ENCODE results near the gene EVA1C. TPM values are rescaled to one million over a fixed set of nuclear protein-coding genes. Genes with fewer than 3 reads are reported as not detected.

Gene EVA1C
- total and polyA plus RNA-seq, 3 experiments from 2014 or later = 13.4 to 25.8 (median 16.2) TPM

DNA sequence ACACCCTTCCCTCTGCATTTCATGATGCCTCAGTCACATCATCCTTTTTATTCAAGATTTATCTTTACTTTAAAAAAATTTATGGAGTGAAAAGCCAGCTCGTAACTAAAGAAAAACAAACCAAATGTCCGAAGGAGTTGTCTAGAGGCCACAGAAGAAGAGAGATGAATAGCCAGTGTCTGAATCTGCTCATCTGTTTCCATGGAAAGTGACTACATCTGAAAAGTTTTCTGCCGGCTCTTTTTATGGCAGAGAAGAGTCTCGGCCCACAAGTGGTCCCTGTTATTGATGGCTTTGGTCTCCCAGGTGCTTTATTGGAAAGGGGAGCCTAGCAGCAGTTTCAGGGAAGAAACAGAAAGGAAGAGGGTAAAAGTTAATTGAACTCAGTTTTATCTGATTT, 5.6 kb downstream of the EVA1C start:
- Histone ChIP-seq H3K4me1 (ENCODE audit: insufficient read depth, low read length) (peaks cover 9% of the 10 kb centered on the region), H3K36me3 (ENCODE audit: insufficient read depth, low read length) (no peaks in the 10 kb centered on the region), H3K4me3 (ENCODE audit: low read length) (no peak overlapping the region), H3K9me3 (ENCODE audit: low read length) (no peaks in the 10 kb centered on the region), H3K27ac (ENCODE audit: low read depth, low read length) (no peak overlapping the region), H3K27me3 (ENCODE audit: insufficient read depth, low read length, poor library complexity, severe bottlenecking) (no peaks in the 10 kb centered on the region)
- H3K27me3 Mint-ChIP-seq = no peaks in the 10 kb centered on the region
- H3K9me3 Mint-ChIP-seq = peaks cover 0 to 2% (median 0%) of the 10 kb centered on the region in 5 donors
- H3K36me3 Mint-ChIP-seq = peaks cover 3 to 27% (median 7%) of the 10 kb centered on the region in 3 donors
- H3K4me3 Mint-ChIP-seq = no peak overlapping the region
- H3K27ac Mint-ChIP-seq = peak overlapping the region in 1 of 8 donors; percentile 73
- DNase-seq = no peak
- ChIA-PET CTCF (interaction anchor here (1.0 kb wide), 1 partner anchor 183 kb away, joined by 3 read pairs; no protein-coding TSS in a partner anchor), POLR2A (no interaction called here)
- peaks cover 29 to 50% (median 36%) of the 10 kb centered on the region in 3 donors for H3K4me1 Mint-ChIP-seq

DNA sequence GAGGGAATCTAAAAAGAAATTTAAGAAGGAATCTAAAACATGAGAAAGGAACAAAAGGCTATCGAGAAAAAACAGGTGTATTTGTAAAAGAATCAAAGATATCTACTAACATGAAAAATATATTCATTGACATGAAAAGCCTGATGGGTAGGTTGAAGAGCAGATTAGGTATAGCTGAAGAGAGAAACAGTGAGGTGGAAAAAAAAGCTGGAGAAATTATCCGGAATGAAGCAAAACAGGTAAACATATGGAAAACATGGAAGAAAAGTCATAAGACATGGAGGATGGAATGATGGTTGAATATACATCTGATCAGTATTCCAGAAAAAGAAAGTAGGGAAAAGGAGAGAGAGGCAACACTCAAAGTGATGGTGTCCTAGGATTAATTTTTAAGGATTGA, 9.6 kb downstream of the EVA1C start:
- Histone ChIP-seq H3K27ac (ENCODE audit: low read depth, low read length) (no peak overlapping the region), H3K4me3 (ENCODE audit: low read length) (no peak overlapping the region), H3K9me3 (ENCODE audit: low read length) (no peaks in the 10 kb centered on the region), H3K36me3 (ENCODE audit: insufficient read depth, low read length) (no peaks in the 10 kb centered on the region), H3K27me3 (ENCODE audit: insufficient read depth, low read length, poor library complexity, severe bottlenecking) (no peaks in the 10 kb centered on the region), H3K4me1 (ENCODE audit: insufficient read depth, low read length) (no peaks in the 10 kb centered on the region)
- Mint-ChIP-seq H3K4me1 (peaks cover 17 to 41% (median 19%) of the 10 kb centered on the region in 3 donors), H3K27ac (peak overlapping the region in 2 of 8 donors; percentile 1 to 32), H3K27me3 (no peaks in the 10 kb centered on the region), H3K9me3 (peaks cover 0 to 2% (median 0%) of the 10 kb centered on the region in 5 donors), H3K4me3 (peak overlapping the region in 1 of 7 donors; percentile 40), H3K36me3 (peaks cover 3 to 24% (median 8%) of the 10 kb centered on the region in 3 donors)
- ChIA-PET POLR2A (no interaction called here), CTCF (no interaction called here)
- no peak for DNase-seq

DNA sequence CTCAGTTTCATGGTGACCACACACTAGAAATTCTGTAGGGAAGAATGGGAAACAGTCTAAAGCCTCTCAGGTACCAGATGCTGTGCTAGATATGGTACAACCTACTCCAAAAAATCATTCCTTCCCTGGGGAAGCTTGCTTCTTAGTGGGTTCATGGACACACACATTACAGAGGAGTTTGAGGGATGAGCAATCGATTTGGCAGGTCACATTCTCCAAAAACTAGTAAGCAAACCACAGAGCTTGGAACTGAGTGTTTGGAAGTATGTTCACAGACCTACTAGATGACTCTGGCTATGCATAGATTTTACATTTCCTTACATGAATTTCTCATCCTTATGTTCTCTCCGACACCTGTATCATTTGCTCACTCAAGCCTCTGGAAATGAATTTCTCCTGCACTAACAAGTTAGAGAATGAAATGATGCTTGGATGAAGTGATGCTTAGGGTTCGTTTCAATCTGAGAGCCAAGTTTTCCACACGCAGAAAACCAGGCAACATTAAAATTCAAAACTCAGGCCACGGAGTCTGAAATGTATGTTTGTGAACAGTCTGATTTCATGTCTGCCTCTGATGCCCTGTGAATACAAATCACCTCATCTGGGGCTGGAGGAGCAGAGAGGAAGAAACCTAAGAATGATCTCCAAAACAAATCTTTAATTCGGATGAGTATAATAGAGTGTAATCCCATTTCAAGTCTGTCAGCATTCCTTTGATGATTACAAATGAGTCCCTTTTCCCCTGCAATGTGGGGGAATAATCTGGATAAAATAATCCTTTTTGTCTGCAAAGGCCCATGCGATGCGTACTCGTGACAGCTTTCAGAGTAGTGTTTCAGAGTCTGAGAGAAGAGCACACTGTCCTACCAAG, 11.0 kb downstream of the EVA1C start:
- Histone ChIP-seq H3K27ac (ENCODE audit: low read depth, low read length) (no peak overlapping the region), H3K4me1 (ENCODE audit: insufficient read depth, low read length) (no peaks in the 10 kb centered on the region), H3K4me3 (ENCODE audit: low read length) (no peak overlapping the region), H3K27me3 (ENCODE audit: insufficient read depth, low read length, poor library complexity, severe bottlenecking) (no peaks in the 10 kb centered on the region), H3K9me3 (ENCODE audit: low read length) (no peaks in the 10 kb centered on the region), H3K36me3 (ENCODE audit: insufficient read depth, low read length) (no peaks in the 10 kb centered on the region)
- CTCF ChIA-PET = interaction anchor here (1.4 kb wide), 1 partner anchor 10 kb away, joined by 3 read pairs; no protein-coding TSS in a partner anchor
- Mint-ChIP-seq H3K36me3 (peaks cover 3 to 20% (median 6%) of the 10 kb centered on the region in 3 donors), H3K9me3 (peaks cover 0 to 2% (median 0%) of the 10 kb centered on the region in 5 donors), H3K27me3 (no peaks in the 10 kb centered on the region), H3K4me3 (no peak overlapping the region), H3K4me1 (peaks cover 16 to 28% (median 17%) of the 10 kb centered on the region in 3 donors), H3K27ac (peak overlapping the region in 3 of 8 donors; percentile 5 to 73 (median 61))
- POLR2A ChIA-PET = no interaction called here
- DNase-seq = no peak

DNA sequence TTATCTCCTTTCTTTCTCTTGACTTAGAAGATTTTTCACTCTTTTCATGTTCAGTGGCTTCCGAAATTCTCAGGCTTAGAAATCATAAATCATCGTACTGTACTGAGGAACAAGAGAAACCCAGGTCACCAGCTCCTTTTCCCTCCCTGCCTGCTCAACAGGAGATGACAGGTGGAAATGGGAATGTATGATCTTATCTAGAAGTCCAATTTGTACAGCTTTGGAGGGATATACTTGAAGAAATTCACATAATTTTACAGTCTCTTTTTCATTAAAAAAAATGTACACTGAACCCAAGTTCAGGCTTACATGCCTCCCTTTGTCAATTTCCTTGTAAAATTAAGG, 11.7 kb downstream of the EVA1C start:
- POLR2A ChIA-PET = no interaction called here

DNA sequence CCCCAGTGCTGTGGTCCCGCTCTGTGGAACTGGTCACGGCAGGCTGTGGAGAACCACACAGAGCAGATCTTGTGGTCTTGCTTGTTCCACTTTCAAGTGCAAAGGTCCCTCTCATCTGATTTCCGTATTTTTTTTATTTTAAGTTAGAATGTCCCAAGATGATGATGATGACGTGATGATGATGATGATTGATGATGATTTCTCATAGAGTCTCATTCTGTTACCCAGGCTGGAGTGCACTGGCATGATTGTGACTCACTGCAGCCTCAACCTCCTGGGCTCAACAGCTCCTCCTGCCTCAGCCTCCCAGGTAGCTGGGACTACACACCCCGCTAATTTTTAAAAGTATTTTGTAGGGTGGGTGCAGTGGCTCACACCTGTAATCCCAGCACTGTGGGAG, 12.2 kb downstream of the EVA1C start:
- no peak overlapping the region for H3K4me3 Mint-ChIP-seq
- no peaks in the 10 kb centered on the region for H3K27me3 Mint-ChIP-seq
- Histone ChIP-seq H3K36me3 (ENCODE audit: insufficient read depth, low read length) (no peaks in the 10 kb centered on the region), H3K9me3 (ENCODE audit: low read length) (no peaks in the 10 kb centered on the region), H3K4me3 (ENCODE audit: low read length) (no peak overlapping the region), H3K4me1 (ENCODE audit: insufficient read depth, low read length) (no peaks in the 10 kb centered on the region), H3K27me3 (ENCODE audit: insufficient read depth, low read length, poor library complexity, severe bottlenecking) (no peaks in the 10 kb centered on the region), H3K27ac (ENCODE audit: low read depth, low read length) (no peak overlapping the region)
- ChIA-PET POLR2A (no interaction called here), CTCF (interaction anchor here (1.4 kb wide), 1 partner anchor 11 kb away, joined by 3 read pairs; no protein-coding TSS in a partner anchor)
- H3K27ac Mint-ChIP-seq = peak overlapping the region in 2 of 8 donors; percentile 48 to 69
- H3K4me1 Mint-ChIP-seq = peaks cover 16 to 28% (median 17%) of the 10 kb centered on the region in 3 donors
- H3K9me3 Mint-ChIP-seq = peaks cover 0 to 2% (median 0%) of the 10 kb centered on the region in 5 donors
- peaks cover 4 to 22% (median 6%) of the 10 kb centered on the region in 3 donors for H3K36me3 Mint-ChIP-seq
- no peak for DNase-seq

More for the DNA sequence above, 11.7 kb downstream of the EVA1C start:
- Histone ChIP-seq H3K4me1 (ENCODE audit: insufficient read depth, low read length) (no peaks in the 10 kb centered on the region), H3K36me3 (ENCODE audit: insufficient read depth, low read length) (no peaks in the 10 kb centered on the region), H3K9me3 (ENCODE audit: low read length) (no peaks in the 10 kb centered on the region), H3K4me3 (ENCODE audit: low read length) (no peak overlapping the region), H3K27ac (ENCODE audit: low read depth, low read length) (no peak overlapping the region), H3K27me3 (ENCODE audit: insufficient read depth, low read length, poor library complexity, severe bottlenecking) (no peaks in the 10 kb centered on the region)
- Mint-ChIP-seq H3K36me3 (peaks cover 3 to 22% (median 6%) of the 10 kb centered on the region in 3 donors), H3K9me3 (peaks cover 0 to 2% (median 0%) of the 10 kb centered on the region in 5 donors), H3K4me3 (no peak overlapping the region), H3K4me1 (peaks cover 16 to 28% (median 17%) of the 10 kb centered on the region in 3 donors), H3K27ac (peak overlapping the region in 1 of 8 donors; percentile 5), H3K27me3 (no peaks in the 10 kb centered on the region)
- CTCF ChIA-PET = interaction anchor here (1.4 kb wide), 1 partner anchor 10 kb away, joined by 3 read pairs; no protein-coding TSS in a partner anchor
- DNase-seq = no peak

DNA sequence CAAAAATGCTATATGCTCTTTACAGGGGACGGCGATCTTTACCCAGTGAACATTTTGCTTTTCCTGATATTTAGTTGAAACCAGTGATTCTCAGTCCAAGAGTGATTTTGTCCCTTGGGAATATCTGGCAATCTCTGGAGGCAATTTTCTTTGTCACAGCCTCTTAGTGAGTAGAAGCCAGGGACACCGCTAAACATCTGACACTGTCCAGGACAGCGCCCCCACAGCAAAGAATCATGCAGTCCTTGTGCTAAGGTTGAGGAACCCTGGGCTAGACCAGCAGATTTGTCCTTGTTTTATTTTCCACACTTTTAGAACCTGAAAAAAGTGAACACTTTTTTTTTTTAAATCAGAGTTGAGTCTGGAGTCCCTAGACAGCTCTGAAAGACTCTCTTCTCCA, 13.1 kb downstream of the EVA1C start:
- H3K4me1 ChIP-seq (ENCODE audit: insufficient read depth, low read length) = no peaks in the 10 kb centered on the region
- peaks cover 8 to 23% (median 10%) of the 10 kb centered on the region in 3 donors for H3K36me3 Mint-ChIP-seq
- H3K36me3 ChIP-seq (ENCODE audit: insufficient read depth, low read length) = no peaks in the 10 kb centered on the region
- H3K27me3 ChIP-seq (ENCODE audit: insufficient read depth, low read length, poor library complexity, severe bottlenecking) = no peaks in the 10 kb centered on the region
- H3K4me1 Mint-ChIP-seq = peaks cover 16 to 28% (median 19%) of the 10 kb centered on the region in 3 donors
- H3K4me3 Mint-ChIP-seq = no peak overlapping the region
- no peak for DNase-seq
- no peak overlapping the region for H3K27ac ChIP-seq (ENCODE audit: low read depth, low read length)
- H3K9me3 ChIP-seq (ENCODE audit: low read length) = no peaks in the 10 kb centered on the region
- H3K27ac Mint-ChIP-seq = peak overlapping the region in 1 of 8 donors; percentile 50
- H3K27me3 Mint-ChIP-seq = no peaks in the 10 kb centered on the region
- ChIA-PET POLR2A (no interaction called here), CTCF (interaction anchor here (0.5 kb wide), 1 partner anchor 175 kb away, joined by 4 read pairs; no protein-coding TSS in a partner anchor)
- H3K9me3 Mint-ChIP-seq = peaks cover 0 to 2% (median 0%) of the 10 kb centered on the region in 5 donors
- no peak overlapping the region for H3K4me3 ChIP-seq (ENCODE audit: low read length)

DNA sequence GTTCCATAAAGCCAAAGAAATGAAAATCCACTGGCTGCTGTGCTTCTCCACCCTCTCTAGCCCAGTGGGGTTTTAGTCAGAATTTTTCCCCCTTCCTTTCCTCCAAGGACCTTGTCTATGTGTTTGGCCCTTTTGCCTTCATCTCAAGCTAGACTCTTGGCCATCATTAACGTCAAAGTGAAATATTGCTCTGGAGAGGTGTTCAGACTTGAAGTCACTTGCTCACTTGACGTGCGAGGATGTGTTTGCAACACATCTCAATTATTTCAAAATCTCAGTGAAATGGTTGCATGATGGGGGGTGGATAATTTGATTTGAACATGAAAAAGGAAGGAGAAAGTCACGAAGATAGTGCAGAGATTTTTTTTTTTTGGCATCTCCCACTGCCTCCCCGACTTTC, 13.6 kb downstream of the EVA1C start:
- Mint-ChIP-seq H3K4me1 (peaks cover 16 to 28% (median 19%) of the 10 kb centered on the region in 3 donors), H3K27me3 (no peaks in the 10 kb centered on the region), H3K36me3 (peaks cover 8 to 26% (median 10%) of the 10 kb centered on the region in 3 donors), H3K9me3 (peaks cover 0 to 2% (median 0%) of the 10 kb centered on the region in 5 donors), H3K4me3 (no peak overlapping the region), H3K27ac (peak overlapping the region in 2 of 8 donors; percentile 41 to 61)
- no peak overlapping the region for H3K27ac ChIP-seq (ENCODE audit: low read depth, low read length)
- no peak for DNase-seq
- H3K4me3 ChIP-seq (ENCODE audit: low read length) = no peak overlapping the region
- H3K9me3 ChIP-seq (ENCODE audit: low read length) = no peaks in the 10 kb centered on the region
- no peaks in the 10 kb centered on the region for H3K36me3 ChIP-seq (ENCODE audit: insufficient read depth, low read length)
- no peaks in the 10 kb centered on the region for H3K27me3 ChIP-seq (ENCODE audit: insufficient read depth, low read length, poor library complexity, severe bottlenecking)
- CTCF ChIA-PET = interaction anchor here (0.5 kb wide), 1 partner anchor 175 kb away, joined by 4 read pairs; no protein-coding TSS in a partner anchor
- H3K4me1 ChIP-seq (ENCODE audit: insufficient read depth, low read length) = no peaks in the 10 kb centered on the region
- POLR2A ChIA-PET = no interaction called here

DNA sequence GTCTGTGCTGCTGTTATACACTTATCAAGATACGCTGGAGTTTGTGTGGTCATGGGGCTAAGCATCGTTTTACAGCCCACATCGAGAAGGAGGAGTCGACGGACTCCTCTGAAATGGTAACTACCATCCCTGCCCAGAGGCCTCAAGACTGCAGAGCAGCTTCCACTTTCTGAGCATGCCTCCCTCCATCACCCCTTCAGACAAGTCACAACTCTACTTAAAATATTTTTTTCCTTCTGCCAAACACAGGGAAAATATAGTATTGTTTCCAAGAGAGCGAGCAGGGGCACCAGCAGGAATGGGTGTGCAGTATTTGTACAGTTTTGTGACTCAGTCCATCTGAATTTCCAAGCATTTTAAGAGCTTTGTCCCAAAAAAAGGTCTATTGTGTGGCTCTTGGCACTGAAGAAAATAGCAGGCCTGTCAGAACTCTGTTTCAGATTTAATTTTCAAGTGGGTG, 14.1 kb downstream of the EVA1C start:
- no peaks in the 10 kb centered on the region for H3K4me1 ChIP-seq (ENCODE audit: insufficient read depth, low read length)
- no peak overlapping the region for H3K27ac ChIP-seq (ENCODE audit: low read depth, low read length)
- no peaks in the 10 kb centered on the region for H3K27me3 Mint-ChIP-seq
- no peaks in the 10 kb centered on the region for H3K36me3 ChIP-seq (ENCODE audit: insufficient read depth, low read length)
- peak overlapping the region in 3 of 8 donors; percentile 39 to 91 (median 66) for H3K27ac Mint-ChIP-seq
- no peak for DNase-seq
- no peaks in the 10 kb centered on the region for H3K27me3 ChIP-seq (ENCODE audit: insufficient read depth, low read length, poor library complexity, severe bottlenecking)
- H3K9me3 ChIP-seq (ENCODE audit: low read length) = no peaks in the 10 kb centered on the region
- CTCF ChIA-PET = no interaction called here
- POLR2A ChIA-PET = no interaction called here
- H3K4me1 Mint-ChIP-seq = peaks cover 19 to 28% (median 19%) of the 10 kb centered on the region in 3 donors
- no peak overlapping the region for H3K4me3 Mint-ChIP-seq
- H3K9me3 Mint-ChIP-seq = peaks cover 0 to 2% (median 0%) of the 10 kb centered on the region in 5 donors
- peaks cover 7 to 26% (median 8%) of the 10 kb centered on the region in 3 donors for H3K36me3 Mint-ChIP-seq
- no peak overlapping the region for H3K4me3 ChIP-seq (ENCODE audit: low read length)

Data from CD8-positive, alpha-beta memory T cell (primary cell).